SU-DHL-6 (cell line): ENCODE data around the gene MAX.

Source experiments
- CTCF ChIP-seq: fragments of 200-600 bp; sonication (generic); IDR thresholded peaks from one replicate; pipeline ENCODE4 v1.5.1; 2017; ENCODE audit warnings: antibody characterized with exemption, mild to moderate bottlenecking, low read length, moderate library complexity; ENCODE audit not compliant: insufficient read depth, poor library complexity, severe bottlenecking
- EZH2phosphoT487 ChIP-seq: fragments of 200-600 bp; sonication (generic), shearing (Covaris generic); conservative IDR thresholded peaks from 2 replicates; pipeline ENCODE4 v1.6.1; 2018; ENCODE audit warnings: mild to moderate bottlenecking, antibody characterized with exemption, low read length, moderate library complexity, mixed read lengths

GRCh38 chr14:65150898-65151608, 48.7 kb upstream of the MAX start:
- TF ChIP-seq CTCF (no peak), EZH2phosphoT487 (no peak)
